HG02571 (cell line): ENCODE results near the gene EXOC2.

Experiments used
- ATAC-seq: cut with Tn5 transposase; IDR thresholded peaks from one replicate; pipeline ENCODE4 v1.9.1; 2021; ENCODE audit warnings: mild to moderate bottlenecking, moderate library complexity; ENCODE audit not compliant: unreplicated experiment

The EXOC2 gene

DNA sequence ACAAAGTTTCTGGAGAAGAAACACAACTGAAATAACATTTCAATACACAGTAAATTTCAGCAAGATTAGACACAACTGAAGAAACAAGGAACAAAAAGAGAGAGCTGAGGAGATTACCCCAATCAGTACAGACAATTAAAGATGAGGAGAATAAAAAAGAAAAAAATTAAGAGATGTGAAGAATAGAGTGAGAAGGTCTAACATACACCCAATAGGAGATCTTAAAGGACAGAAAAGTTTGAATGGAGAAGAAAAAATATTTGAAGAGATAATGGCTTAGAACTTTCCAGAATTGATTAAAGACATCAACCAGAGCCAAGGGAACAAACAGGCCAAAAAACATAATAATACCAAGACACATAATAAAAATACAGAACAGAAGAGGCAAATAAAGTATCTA lies 152.4 kb downstream of the EXOC2 start:
- no peak for ATAC-seq

DNA sequence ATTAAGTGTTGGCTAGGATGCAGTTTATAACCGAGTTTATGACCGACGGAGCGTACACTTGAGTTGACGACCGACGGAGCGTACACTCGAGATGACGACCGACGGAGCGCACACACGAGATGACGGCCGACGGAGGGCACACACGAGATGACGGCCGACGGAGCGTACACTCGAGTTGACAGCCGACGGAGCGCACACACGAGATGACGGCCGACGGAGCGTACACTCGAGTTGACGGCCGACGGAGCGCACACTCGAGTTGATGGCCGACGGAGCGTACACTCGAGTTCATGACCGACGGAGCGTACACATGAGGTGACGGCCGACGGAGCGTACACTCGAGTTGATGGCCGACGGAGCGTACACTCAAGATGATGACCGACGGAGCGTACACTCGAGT lies 155.8 kb downstream of the EXOC2 start:
- ATAC-seq: no peak

DNA sequence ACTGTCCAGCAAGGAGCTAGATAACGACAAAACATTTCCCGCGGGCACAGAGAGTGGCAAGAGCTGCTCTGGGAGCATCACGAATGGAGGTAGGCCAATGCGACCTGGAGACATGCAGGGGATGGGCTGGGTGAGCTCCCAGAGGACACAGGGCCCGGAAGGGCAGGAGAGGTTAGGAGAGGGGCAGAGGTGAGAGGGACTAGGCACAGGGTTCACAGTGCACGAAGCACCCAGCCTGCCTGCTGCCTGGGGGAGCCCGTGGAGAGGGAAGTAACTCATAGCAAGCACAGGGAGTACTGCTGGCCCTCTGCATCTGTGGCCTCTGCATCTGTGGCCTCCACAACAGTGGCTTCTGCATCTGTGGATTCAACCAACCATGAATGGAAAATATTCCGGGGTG lies 162.5 kb downstream of the EXOC2 start:
- ATAC-seq: no peak

GRCh38 chr6:528989-529388 lies 163.9 kb downstream of the EXOC2 start:
- ATAC-seq: no peak

DNA sequence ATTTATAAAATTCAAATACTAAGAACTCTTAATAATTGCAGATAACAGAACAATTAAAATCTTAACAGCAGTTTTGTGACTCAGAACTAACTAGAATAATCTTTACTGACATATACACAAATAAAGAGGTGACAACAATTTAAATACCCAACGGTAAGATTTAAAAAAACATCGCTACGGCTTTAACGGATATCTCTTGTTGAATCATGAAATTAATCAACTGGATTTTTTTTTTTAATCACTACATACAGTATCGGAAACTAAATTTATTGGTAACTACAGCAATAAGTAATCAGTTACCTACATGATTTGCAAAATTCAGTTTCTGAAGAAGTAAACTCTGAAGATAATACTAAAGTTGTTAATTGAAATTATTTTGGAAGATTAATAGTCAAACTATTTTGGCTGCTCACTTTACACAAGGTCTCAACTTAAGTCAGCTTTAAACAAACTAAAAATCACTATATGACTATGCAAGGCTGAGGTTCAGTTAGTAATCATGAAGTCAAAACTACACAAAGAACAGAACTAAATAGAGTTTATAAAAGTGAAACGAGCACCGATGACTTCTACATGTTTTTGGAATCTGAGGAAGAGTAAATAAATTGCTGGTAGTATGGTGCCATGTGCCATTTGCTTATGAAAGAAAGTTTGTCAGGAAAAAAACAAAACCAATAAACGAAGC lies 164.8 kb downstream of the EXOC2 start:
- ATAC-seq: no peak

GRCh38 chr6:524803-525202 lies 168.1 kb downstream of the EXOC2 start:
- no peak for ATAC-seq

DNA sequence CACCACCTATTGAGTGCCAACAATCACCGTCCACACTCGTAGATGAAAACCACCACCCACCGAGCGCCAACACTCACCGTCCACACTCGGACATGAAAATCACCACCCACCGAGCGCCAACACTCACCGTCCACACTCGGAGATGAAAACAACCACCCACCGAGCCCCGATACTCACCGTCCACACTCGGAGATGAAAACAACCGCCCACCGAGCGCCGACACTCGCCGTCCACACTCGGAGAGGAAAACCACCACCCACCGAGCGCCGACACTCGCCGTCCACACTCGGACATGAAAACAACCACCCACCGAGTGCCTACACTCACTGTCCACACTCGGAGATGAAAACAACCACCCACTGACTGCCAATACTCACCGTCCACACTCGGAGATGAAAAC lies 172.1 kb downstream of the EXOC2 start:
- no peak for ATAC-seq

- no peak for ATAC-seq
These were observed 174.7 kb downstream of the EXOC2 start for GRCh38 chr6:518218-518617.

GRCh38 chr6:516213-516612 lies 176.7 kb downstream of the EXOC2 start:
- no peak for ATAC-seq

GRCh38 chr6:515267-515666 lies 177.7 kb downstream of the EXOC2 start:
- ATAC-seq: no peak

- no peak for ATAC-seq
These were observed 178.5 kb downstream of the EXOC2 start for GRCh38 chr6:514396-514978.

DNA sequence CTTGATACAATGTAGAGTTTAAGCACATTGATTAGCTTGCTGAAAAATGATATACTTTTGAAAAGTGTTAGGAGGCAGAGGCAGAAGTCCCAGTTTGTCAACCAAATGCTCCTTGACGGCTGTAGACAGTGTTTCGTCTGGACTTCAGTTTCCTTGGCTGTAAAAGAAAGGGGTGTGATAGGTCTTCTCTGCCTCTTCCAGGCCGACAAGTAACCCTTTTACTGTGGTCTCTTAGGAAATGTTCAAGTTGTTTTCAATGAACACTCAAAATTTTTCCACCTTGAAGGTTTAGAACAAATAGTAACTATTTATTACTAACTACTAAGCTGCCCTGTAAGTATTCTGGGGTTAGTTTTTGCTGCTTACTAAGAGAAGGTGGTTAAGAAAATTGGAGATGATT lies 179.0 kb downstream of the EXOC2 start:
- ATAC-seq: no peak

GRCh38 chr6:513058-513457 lies 179.9 kb downstream of the EXOC2 start:
- no peak for ATAC-seq

GRCh38 chr6:511488-512137 lies 181.3 kb downstream of the EXOC2 start:
- ATAC-seq: no peak

DNA sequence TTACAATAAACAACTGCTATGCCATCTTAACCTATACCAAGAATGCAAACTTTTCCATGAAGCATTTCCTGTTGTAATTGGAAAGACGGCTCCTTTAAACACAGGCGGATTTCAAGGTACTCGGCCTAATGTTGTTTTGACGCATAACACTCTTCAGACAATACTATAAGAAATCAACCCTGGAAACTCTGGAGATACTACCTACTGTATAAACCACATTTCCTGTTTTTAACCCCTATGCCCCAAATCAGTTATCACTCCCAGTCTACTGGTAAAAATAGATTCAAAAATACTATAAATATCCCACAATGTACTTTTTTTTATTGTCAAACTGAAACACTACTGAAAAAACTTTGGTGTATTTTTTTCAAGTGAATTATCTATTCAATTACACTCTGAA lies 183.3 kb downstream of the EXOC2 start:
- no peak for ATAC-seq

- ATAC-seq: no peak
These were observed 184.3 kb downstream of the EXOC2 start for GRCh38 chr6:508614-509013.

- ATAC-seq: no peak
These were observed 184.9 kb downstream of the EXOC2 start for GRCh38 chr6:508006-508405.

DNA sequence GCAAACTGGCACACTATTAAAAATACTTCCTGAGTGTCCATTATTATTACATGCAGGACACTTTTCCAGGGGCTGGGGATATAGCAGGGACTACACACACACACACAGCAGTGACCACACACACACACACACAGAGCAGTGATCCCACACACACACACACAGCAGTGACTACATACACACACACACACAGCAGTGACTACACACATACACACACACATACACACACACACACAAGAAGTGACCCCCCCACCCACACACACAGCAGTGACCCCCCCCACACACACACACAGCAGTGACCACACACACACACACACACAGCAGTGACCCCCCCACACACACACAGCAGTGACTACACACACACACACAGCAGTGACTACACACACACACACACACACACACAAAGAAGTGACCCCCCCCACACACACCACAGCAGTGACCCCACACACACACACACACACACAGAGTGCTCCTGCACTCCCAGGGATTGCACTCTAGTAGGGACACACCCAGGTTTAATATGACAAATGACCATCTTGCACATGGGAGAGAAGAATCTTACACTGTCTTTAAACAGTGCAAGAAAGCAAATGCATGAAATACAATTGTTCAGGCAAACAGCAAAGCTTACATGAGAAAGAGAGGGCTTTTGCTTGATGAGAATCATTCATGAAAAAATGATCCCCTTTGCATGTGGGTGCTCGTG lies 185.9 kb downstream of the EXOC2 start:
- no peak for ATAC-seq

- no peak for ATAC-seq
These were observed 186.4 kb downstream of the EXOC2 start for GRCh38 chr6:506508-506907.

- ATAC-seq: no peak
These were observed 187.6 kb downstream of the EXOC2 start for GRCh38 chr6:505374-505773.

GRCh38 chr6:504446-504980 lies 188.4 kb downstream of the EXOC2 start:
- ATAC-seq: no peak
